DMS 273 treated with DMSO at 0.1 percent for 48 hours (cell line): ENCODE measurements around the gene HTR2B.
"Not testable (repeated sequence)": the region's sequence is repeated elsewhere in the genome, so short reads cannot be mapped to it uniquely, and the experiment has no call there.

Experiments used
- DNase-seq: peaks from one replicate; lab custom pipeline; 2025; lab: John Stamatoyannopoulos, UW

The HTR2B gene

GRCh38 chr2:231133365-231134099 lies 8.7 kb upstream of the HTR2B start:
- no peak for DNase-seq

DNA sequence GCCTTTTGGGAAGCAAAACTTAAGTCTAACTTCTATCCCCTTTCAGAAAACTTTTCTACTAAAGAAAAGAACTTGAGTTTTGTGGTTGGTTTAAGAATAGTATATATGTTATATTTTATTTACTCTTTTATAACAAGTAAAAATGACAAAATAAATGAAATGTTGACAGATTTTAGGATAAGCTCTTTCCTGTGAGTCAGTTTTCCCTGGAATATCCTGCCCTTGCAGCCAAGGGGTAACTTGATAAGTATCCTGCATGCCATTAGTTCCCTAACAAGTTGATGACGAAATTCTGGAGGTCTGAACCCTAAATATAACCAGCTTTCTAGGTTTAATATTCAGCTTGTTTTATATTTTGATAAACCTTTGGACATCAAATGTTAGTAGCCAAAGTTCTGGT lies 7.3 kb upstream of the HTR2B start:
- no peak for DNase-seq

DNA sequence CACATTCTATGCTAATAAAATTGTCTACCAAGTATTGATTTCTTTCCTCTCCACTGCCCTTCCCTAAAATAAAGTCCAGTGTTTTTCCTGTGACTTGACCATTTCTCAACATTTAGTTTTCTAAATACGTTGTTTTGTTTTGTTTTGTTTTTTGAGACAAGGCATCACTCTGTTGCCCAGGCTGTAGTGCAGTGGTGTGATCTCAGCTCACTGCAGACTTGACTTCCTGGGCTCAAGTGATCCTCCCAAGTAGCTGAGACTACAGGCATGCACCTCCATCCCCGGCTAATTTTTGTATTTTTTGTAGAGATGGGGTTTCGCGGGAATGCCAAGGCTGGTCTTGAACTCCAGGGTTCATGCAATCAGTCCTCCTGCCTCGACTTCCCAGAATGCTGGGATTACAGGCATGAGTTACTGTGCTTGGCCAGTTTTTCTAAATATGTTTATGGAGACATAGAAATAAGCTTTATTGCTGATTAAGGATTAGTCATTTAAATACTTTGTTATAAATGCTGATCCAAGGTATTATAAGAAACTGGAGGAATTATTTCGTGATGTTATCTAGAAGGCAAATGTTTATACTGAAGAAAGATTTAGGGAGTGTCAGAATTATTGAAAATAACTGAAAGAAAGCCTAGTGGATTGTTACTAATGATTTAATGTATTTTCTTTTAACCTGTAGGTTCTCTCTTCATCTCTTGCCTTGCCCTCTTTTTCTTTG lies 5.7 kb upstream of the HTR2B start:
- no peak for DNase-seq

DNA sequence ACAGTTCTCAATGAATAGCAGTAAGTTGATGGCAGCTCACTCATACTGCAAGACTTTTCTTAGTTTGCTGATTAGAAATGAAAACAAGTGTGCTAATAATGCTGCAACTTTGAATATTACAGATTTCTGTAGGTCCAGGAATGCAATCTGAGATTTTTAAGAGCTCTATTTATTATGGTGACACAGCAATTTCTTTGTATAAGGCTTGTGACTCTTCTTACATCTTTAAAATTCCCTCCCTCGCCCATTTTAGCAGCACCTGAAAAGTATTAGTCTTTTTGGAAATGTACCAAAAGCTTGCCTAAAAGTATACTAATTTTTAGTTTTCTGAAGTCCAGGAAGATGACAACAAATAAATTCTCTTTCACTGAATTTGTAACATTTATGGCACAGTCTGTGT lies 4.4 kb upstream of the HTR2B start:
- DNase-seq = no peak

GRCh38 chr2:231128541-231128940 lies 3.7 kb upstream of the HTR2B start:
- no peak for DNase-seq

DNA sequence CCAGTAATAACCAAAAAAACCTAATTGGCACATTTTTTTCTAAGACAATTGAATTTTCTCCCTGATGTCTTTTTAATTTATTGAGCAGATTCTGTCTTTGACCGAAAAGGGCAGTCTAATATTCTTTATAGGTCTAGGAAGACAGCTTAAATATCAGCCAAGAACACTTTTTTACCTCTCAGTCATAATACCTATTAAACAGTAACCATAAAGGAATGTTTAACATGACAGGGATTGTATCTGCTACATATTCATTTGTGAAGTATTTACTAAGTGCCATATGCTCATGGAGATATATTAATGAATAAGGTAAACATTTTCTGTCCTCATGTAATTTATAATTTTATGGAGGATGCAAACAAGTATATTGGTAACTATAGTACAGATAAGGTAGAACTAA lies 3.1 kb upstream of the HTR2B start:
- no peak for DNase-seq

- DNase-seq = no peak
Measured at GRCh38 chr2:231127480-231127879, 2.6 kb upstream of the HTR2B start.

GRCh38 chr2:231126123-231126522 lies 1.3 kb upstream of the HTR2B start:
- DNase-seq = no peak

DNA sequence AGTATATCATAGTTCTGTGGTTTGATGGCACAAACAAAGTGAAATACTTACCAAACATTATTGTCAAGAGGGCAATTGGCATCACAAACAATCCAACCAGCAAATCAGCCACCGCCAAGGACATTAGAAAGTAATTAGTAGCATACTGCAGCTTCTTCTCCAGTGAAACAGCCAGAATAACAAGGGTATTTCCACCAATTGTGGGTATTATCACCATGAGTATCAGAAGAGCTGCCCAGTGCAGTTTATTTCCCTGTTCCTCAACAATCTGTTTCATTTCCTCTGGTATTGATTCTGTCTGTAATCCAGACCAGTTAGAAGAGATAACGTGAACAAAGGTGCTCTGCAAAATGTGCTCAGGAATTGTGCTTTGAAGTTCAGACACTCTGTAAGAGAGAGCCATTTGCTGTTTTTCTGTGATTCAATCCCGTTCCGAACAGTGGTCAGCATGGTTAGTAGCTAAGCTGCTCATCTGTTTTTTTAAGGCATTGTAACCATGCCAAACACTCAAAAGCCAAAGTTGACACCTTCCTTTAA lies 1.4 kb downstream of the HTR2B start:
- DNase-seq = no peak

DNA sequence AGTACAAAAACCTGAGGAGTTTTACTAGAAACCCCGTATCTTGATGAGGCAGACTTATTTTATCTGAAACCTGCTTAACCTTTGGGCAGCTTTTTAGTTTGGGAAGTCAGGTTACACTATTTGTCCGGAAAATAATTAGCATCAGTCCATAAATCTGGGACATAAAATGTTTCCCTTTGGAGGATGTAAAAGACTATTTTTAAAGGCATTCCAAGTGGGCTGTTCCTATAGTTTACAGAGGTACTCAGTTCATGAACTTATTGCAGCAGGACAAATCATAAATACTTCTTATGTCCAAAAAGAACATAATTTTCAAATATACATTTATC lies 6.3 kb downstream of the HTR2B start:
- no peak for DNase-seq

- DNase-seq = no peak
Measured at GRCh38 chr2:231117922-231118613, 6.8 kb downstream of the HTR2B start.

DNA sequence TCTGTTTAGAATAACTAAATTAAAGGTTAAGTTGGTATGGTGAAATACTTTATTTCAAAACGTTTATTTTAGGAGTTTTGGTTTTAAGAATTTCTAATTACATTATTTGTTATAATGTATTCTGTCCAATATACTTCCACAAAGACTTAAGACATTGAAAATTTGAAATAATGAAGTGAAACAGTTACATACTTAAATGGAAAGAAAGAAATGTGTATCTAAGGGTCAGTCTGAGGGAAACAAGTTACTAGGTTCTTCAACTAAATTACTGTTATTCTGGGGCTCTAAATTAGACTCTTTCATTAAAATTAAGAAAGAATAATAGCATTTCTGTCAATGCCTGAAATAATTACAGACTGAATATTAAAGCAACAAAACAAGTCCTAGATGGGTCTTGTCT lies 7.7 kb downstream of the HTR2B start:
- DNase-seq = no peak

- no peak for DNase-seq
Measured at GRCh38 chr2:231115651-231116050, 9.2 kb downstream of the HTR2B start.

DNA sequence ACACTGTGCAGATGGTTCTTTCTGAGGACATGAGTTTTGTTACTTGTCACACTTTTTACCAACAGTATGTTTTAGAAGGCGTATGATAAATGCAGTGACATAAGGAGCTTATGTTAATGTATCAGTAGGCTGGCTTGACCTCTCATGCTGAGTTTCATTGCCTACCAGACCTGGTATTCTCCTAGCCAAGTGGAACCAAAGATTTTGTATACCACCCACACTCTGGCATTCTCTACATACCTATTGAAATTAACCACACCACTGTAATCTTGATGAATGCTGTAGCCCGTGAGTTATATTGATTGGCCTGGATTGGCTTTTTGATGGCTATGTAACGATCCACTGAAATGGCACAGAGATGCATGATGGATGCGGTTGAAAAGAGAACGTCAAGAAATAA lies 11.4 kb downstream of the HTR2B start:
- no peak for DNase-seq

DNA sequence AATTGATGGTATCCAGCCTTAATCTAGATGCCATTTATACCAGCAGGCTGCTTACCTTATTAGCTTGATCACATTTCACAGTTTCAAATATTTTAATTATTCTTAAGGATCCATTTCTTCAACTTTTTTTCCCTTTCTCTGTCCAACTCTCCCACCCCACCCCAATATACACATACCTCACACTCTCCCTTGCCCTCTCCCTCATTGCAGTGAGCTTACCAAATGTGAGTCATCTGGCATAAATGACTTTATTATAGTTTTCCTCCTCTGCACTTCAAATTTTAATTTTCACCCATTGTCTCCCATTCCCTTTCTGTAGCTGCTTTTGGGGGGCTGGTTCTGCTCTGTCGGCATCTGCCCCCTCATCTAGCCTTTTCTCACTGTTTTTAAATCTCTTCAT lies 12.9 kb downstream of the HTR2B start:
- no peak for DNase-seq

GRCh38 chr2:231110551-231110950 lies 14.3 kb downstream of the HTR2B start:
- DNase-seq = no peak

- DNase-seq = no peak
Measured at GRCh38 chr2:231104115-231104713, 20.6 kb downstream of the HTR2B start.

GRCh38 chr2:231102772-231103171 lies 22.1 kb downstream of the HTR2B start:
- DNase-seq = no peak

DNA sequence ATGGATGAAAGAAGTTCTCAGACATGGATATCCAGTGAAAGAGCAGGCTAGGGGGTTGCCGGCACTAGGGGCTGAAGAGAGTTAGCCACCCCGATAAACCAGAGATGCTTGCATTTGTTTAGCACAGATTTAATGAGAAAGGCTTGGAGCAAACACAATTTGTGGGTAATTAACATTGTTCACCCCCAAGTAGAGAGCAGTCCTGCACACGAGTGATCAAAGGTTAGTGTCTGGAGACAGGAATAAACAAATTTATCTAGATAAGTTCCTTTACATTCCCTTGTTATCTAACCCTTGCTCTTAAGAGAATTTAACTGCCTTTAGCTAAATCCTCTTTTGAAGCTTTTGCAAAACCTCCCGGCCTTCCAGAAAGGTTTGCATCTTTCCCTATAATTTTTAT lies 23.9 kb downstream of the HTR2B start:
- DNase-seq = no peak

DNA sequence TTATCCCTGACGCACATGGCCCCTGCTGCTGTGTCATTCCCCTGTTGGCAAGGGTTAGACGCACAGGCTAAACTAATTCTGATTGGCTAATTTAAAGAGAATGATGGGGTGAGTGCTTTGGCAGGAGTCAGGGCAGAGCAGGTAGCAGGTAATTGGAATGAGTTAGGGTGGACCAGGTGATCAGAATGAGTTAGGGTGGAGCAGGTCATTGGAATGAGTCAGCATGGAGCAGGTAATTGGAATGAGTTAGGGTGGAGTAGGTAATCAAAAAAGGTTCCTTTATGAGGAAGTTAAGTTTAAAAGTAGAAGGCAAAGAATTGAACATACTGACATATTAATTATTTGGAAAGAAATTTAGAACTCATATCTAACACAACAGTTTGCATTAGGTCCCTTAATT lies 24.5 kb downstream of the HTR2B start:
- DNase-seq = not testable (repeated sequence)

DNA sequence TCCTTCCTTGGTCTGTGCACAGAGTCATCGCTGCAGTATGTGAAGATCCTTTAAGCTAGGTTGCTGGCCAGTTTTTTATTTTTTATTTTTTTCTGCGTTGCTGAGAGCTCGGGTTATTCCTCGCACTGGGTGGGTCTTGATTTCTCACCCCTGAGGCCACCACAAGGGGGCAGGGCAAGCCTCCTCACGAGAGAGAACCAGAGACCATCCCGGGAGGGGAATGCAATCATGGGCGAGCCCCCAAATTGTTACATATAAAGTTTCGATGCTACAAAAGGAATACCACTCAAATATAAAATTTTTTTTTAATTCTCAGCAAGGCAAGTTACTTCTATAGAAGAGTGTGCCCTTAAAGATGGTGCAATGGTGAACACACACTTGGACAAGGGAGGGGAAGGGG lies 24.9 kb downstream of the HTR2B start:
- no peak for DNase-seq

DNA sequence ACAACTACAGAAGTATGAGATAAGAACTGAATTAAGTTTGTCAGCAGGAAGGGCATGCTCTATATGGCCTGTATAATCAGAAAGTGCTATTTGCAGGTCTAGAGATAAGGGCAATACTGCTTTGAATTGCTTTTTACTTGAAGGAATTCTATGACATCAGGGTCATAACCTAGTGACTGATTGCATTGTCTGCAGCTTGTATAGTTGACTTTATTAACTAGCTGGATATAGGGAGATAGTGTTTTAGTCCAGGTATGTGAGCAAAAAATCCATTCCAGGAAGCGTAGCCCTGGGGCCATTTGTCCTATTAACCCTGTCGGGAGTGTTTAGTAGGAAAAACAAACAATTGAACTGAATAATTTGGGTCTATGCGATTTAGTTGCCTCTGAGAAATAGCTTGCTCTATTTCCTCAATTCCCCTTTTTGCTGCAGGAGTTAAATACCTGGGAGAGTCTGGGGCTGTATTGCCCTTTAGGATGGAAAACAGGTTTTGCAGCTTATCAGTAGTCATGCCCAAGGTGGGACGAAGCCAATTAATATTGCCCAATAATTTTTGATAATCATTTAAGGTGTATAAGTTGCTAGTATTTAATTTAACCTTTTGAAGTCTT lies 30.0 kb downstream of the HTR2B start:
- no peak for DNase-seq
